ENCODE results near the gene TAF11L5.
"Not testable (repeated sequence)": the region's sequence is repeated elsewhere in the genome, so short reads cannot be mapped to it uniquely, and the experiment has no call there.

The TAF11L5 gene

DNA sequence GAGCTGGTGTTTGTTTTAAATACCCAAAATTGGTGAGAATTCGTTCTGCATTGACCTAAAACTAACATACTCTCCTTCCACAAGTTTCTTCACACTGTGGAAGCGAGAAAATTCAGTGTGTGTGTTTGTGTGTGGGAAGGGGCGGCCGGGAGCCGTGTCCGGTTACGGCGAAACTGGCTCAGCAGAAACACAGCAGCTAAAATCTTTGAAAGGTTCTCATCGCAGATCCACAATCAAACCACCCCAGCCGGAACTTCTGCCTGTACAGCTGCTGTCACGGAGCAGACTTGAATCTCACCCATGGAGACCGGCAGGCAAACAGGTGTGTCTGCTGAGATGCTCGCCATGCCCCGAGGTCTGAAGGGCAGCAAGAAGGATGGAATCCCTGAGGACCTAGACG lies at the start of gene TAF11L5:
TAF11L5 (plus strand) TSS at position 301 of the 400 bp plus-strand sequence.
- DNase-seq: not testable (repeated sequence)

- no peak for DNase-seq
Observed at GRCh38 chr5:17477043-17477442, 48.0 kb upstream of the TAF11L5 start.

DNA sequence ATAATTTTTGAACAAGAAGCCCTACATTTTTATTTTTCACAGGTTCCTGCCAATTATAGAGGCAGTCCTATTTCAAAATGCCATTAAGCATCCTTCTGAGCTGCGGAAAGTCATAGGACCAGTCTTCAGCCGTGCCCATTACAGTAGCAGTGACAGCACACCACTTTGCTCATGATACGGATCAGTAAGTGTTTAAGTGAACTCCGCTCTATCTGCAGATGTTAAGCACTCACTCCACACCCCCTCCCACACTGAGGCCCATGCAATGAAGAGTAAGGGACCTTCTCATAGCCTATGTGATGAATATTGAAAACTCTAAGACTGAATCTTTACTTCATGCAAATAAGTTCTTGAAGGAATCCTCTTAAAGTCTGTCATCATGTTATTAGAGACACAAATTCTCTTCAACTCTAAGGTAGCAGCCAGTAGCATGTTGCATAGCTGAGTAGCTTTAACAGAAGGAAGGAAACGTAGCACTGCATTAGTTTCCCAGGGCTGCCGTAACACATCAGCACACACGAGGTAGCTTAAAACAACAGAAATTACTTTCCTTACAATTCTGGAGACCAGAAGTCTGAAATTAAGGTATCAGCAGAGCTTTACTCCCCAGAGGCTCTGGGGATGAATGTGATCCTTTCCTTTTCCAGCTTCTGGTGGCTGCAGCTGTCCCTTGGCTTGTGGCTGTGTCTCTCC lies 47.3 kb upstream of the TAF11L5 start:
- no peak for DNase-seq

GRCh38 chr5:17481378-17481777 lies 43.7 kb upstream of the TAF11L5 start:
- no peak for DNase-seq

GRCh38 chr5:17482790-17483189 lies 42.2 kb upstream of the TAF11L5 start:
- no peak for DNase-seq

GRCh38 chr5:17486464-17487173 lies 38.4 kb upstream of the TAF11L5 start:
- not testable (repeated sequence) for DNase-seq

DNA sequence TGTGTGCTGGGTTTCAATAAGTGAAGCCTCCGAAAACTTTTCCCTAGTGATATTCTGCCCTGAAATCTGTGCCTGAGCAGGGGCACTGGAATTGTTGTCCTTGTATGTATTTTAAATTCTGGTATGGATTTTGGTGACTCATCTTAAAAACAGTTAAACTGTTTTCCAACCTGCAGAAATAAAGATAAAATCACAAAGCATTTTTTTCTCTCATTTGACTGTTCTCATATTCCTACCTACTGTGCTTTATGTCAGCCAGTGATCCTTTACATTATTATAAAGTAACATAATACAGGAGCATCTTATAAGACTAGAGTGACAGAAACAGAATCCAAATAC lies 37.9 kb upstream of the TAF11L5 start:
- no peak for DNase-seq

DNA sequence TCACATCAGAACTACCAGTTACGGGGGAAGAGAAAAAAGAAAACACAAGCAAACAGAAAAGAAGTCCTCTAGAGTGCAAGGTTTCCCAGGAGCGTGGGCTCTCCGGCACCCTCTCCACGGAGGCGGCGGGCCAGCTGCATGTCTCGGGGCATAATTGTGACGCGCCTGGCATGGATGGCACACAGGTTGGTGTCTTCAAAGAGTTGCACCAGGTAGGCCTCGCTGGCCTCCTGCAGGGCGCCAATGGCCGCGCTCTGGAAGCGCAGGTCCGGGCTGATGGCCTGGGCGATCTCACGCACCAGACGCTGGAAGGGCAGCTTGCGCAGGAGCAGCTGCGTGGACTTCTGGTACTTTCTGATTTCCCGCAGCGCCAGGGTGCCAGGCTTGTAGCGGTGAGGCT lies 33.8 kb upstream of the TAF11L5 start:
- not testable (repeated sequence) for DNase-seq

GRCh38 chr5:17492770-17493169 lies 32.3 kb upstream of the TAF11L5 start:
- no peak for DNase-seq

DNA sequence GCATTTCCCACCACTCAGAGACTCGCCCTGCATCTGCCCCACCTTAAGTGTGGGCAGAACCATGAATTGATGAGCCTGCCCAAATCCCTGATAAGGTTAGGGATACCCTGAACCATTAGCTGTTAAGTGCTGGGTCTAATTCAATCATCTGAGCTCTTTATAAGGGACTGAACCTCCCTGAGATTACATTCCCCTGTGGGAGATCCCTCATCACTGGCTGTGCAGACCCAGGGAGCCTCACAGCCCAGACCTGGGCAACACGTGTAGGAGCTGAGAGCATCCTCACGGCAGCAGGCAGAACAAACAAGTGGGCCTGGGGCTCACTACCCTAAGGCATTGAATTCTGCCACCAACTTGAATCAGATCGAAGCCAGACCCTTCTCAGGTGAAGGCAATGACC lies 27.6 kb upstream of the TAF11L5 start:
- DNase-seq: no peak

DNA sequence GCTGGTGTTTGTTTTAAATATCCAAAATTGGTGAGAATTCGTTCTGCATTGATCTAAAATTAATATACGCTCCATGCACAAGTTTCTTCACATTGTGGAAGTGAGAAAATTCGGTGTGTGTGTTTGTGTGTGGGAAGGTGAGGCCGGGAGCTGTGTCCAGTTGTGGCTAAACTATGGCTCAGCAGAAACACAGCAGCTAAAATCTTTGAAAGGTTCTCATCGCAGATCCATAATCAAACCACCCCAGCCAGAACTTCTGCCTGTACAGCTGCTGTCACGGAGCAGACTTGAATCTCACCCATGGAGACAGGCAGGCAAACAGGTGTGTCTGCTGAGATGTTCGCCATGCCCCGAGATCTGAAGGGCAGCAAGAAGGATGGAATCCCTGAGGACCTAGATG lies 27.1 kb upstream of the TAF11L5 start, which contains the start of gene TAF11L2:
TAF11L2 (plus strand) TSS at position 301 of the 400 bp plus-strand sequence.
- not testable (repeated sequence) for DNase-seq

- DNase-seq: no peak
Observed at GRCh38 chr5:17511775-17512325, 13.2 kb upstream of the TAF11L5 start.

GRCh38 chr5:17517526-17517925 lies 7.5 kb upstream of the TAF11L5 start:
- not testable (repeated sequence) for DNase-seq

GRCh38 chr5:17518067-17518466 lies 7.0 kb upstream of the TAF11L5 start, which contains the start of gene TAF11L3:
TAF11L3 (plus strand) TSS chr5:17518367.
- not testable (repeated sequence) for DNase-seq

GRCh38 chr5:17519508-17519907 lies 5.5 kb upstream of the TAF11L5 start:
- DNase-seq: not testable (repeated sequence)

GRCh38 chr5:17521501-17521900 lies 3.5 kb upstream of the TAF11L5 start, which contains the start of gene TAF11L4:
TAF11L4 (plus strand) TSS chr5:17521801.
- not testable (repeated sequence) for DNase-seq

- not testable (repeated sequence) for DNase-seq
Observed at GRCh38 chr5:17526504-17526903, 1.5 kb downstream of the TAF11L5 start.

- not testable (repeated sequence) for DNase-seq
Observed at GRCh38 chr5:17528369-17528768, 3.3 kb downstream of the TAF11L5 start, which contains the start of gene TAF11L6. TAF11L6 (plus strand) TSS chr5:17528669.
